Lower lobe of right lung (tissue), 2 donors: ENCODE measurements around the gene SNED1. TPM values are rescaled to one million over a fixed set of nuclear protein-coding genes. Genes with fewer than 3 reads are reported as not detected.

Experiments
- ATAC-seq, 2 donors: fragments of 200-7000 bp; cut with Tn5 transposase; one replicate each; pipeline ENCODE4 v1.9.1; 2020 to 2022; ENCODE audit warnings: mild to moderate bottlenecking in 2 of 2, moderate library complexity in 2 of 2
- DNase-seq: peaks from one replicate; pipeline ENCODE4 v3.0.0-alpha.2; 2020
- H3K27ac ChIP-seq: fragments of 200-600 bp; one replicate; pipeline ENCODE4 v1.8.0; 2022
- H3K27me3 ChIP-seq: fragments of 200-600 bp; one replicate; pipeline ENCODE4 v1.8.0; 2022; ENCODE audit warnings: low read depth
- H3K36me3 ChIP-seq: fragments of 200-600 bp; one replicate; pipeline ENCODE4 v1.8.0; 2022; ENCODE audit warnings: mild to moderate bottlenecking
- H3K4me1 ChIP-seq: fragments of 200-600 bp; one replicate; pipeline ENCODE4 v1.8.0; 2022
- H3K4me3 ChIP-seq: fragments of 200-600 bp; one replicate; pipeline ENCODE4 v1.8.0; 2022; ENCODE audit warnings: mild to moderate bottlenecking
- H3K9me3 ChIP-seq: fragments of 200-600 bp; one replicate; pipeline ENCODE4 v1.8.0; 2022
- CTCF ChIP-seq: fragments of 200-600 bp; IDR thresholded peaks from one replicate; pipeline ENCODE4 v1.8.0; 2022; ENCODE audit warnings: antibody characterized with exemption, mild to moderate bottlenecking
- intact Hi-C: fragments of 100-400 bp; cut with DNase I; formaldehyde crosslinking; loops from one replicate; pipeline ENCODE4 v1.11.0; 2022
- total RNA-seq: library from RNA; stranded (reverse); fragmentation: NEBNext Ultra II Directional; extraction: Animal tissue kit (Norgen Biotek cat#: 25700); gene quantifications from one replicate; pipeline ENCODE4 v1.2.1, GENCODE V29; 2021
- donor health status: DM: no; HTN: yes; CAD: no; lungs with severe emphysema.

The SNED1 gene
- total RNA-seq, 1 donor from 2014 or later: 36.2 TPM

GRCh38 chr2:241050624-241051577 is 52.5 kb downstream of the SNED1 start:
- no peak overlapping the region for H3K27ac ChIP-seq
- no peak for DNase-seq

GRCh38 chr2:241051578-241052487 is 53.4 kb downstream of the SNED1 start:
- no peak for ATAC-seq
- Histone ChIP-seq H3K9me3 (no peaks in the 10 kb centered on the region), H3K36me3 (peaks cover 61% of the 10 kb centered on the region), H3K4me3 (no peak overlapping the region), H3K27me3 (no peaks in the 10 kb centered on the region), H3K4me1 (no peaks in the 10 kb centered on the region), H3K27ac (no peak overlapping the region)
- DNase-seq: no peak
- TF ChIP-seq CTCF: no peak
- intact Hi-C loops: no loop called here

More at GRCh38 chr2:241050624-241051577, 52.5 kb downstream of the SNED1 start:
- H3K27me3 ChIP-seq: no peaks in the 10 kb centered on the region
- TF ChIP-seq CTCF: no peak
- H3K36me3 ChIP-seq: peaks cover 61% of the 10 kb centered on the region
- no peak overlapping the region for H3K4me3 ChIP-seq
- H3K4me1 ChIP-seq: no peaks in the 10 kb centered on the region
- intact Hi-C loops: no loop called here
- ATAC-seq: peak in 1 of 2 donors; percentile 16
- no peaks in the 10 kb centered on the region for H3K9me3 ChIP-seq

- TF ChIP-seq CTCF: no peak
- Histone ChIP-seq H3K36me3 (peaks cover 61% of the 10 kb centered on the region), H3K27ac (no peak overlapping the region), H3K27me3 (no peaks in the 10 kb centered on the region), H3K4me3 (no peak overlapping the region), H3K4me1 (no peaks in the 10 kb centered on the region), H3K9me3 (no peaks in the 10 kb centered on the region)
- peak; percentile 5 to 7 for ATAC-seq
- intact Hi-C loops: no loop called here
- no peak for DNase-seq
These were observed 54.4 kb downstream of the SNED1 start for GRCh38 chr2:241052677-241053360.

GRCh38 chr2:241053576-241054251 is 55.3 kb downstream of the SNED1 start:
- H3K27me3 ChIP-seq: no peaks in the 10 kb centered on the region
- DNase-seq (no peak), ATAC-seq (no peak)
- intact Hi-C loops: no loop called here
- H3K9me3 ChIP-seq: no peaks in the 10 kb centered on the region
- no peaks in the 10 kb centered on the region for H3K4me1 ChIP-seq
- TF ChIP-seq CTCF: no peak
- H3K4me3 ChIP-seq: no peak overlapping the region
- peaks cover 55% of the 10 kb centered on the region for H3K36me3 ChIP-seq
- H3K27ac ChIP-seq: no peak overlapping the region
